ENCODE data around the gene KCNMB1.

DNA sequence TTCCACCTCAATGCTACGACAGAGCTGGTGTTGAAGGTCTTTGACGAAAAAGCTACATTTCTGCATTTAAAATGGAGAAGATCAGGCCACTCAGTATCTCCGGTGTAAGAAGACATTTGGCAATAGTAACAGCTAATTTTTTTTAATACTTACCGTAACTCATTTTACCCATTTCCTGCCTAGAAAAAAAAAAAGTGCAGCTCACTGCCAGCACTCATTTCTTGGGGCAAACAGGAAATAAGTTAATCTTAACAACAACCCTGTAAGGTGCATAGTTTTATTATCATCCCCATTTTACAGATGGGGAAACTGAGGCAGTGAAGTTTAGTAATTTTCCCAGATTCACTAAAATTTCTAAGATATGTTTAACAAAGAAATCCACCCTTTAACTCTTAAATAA lies 27.4 kb upstream of the KCNMB1 start:
- no peak for TF ChIP-seq EZH2 (IDR thresholded peaks at IDR 0.05)
- TF ChIP-seq POLR2AphosphoS5 (IDR thresholded peaks at IDR 0.05; ENCODE audit: borderline replicate concordance, low read depth, low read length), result no peak
- no peak for TF ChIP-seq FOXP2 (optimal IDR thresholded peaks at IDR 0.05; ENCODE audit: control extremely low read depth, extremely low read length, insufficient read depth)
